Muscle of arm (tissue), 12 donors: Measurements from ENCODE around the gene RNF166. TPM values are rescaled to one million over a fixed set of nuclear protein-coding genes. Genes with fewer than 3 reads are reported as not detected.

Experiments used
- DNase-seq: peaks from one replicate; pipeline ENCODE4 v3.0.0-alpha.2; 2013
- polyA plus RNA-seq, 12 donors: library from polyadenylated mRNA; unstranded; fragments of 120-200 nt; gene quantifications; one replicate each; pipeline ENCODE4 v1.2.1, GENCODE V29; 2013; ENCODE audit not compliant: insufficient read length in 12 of 12

RNF166 gene
- polyA plus RNA-seq, 12 donors, result 11.5 to 26.9 (median 16.3) TPM; not detected in 2

DNA sequence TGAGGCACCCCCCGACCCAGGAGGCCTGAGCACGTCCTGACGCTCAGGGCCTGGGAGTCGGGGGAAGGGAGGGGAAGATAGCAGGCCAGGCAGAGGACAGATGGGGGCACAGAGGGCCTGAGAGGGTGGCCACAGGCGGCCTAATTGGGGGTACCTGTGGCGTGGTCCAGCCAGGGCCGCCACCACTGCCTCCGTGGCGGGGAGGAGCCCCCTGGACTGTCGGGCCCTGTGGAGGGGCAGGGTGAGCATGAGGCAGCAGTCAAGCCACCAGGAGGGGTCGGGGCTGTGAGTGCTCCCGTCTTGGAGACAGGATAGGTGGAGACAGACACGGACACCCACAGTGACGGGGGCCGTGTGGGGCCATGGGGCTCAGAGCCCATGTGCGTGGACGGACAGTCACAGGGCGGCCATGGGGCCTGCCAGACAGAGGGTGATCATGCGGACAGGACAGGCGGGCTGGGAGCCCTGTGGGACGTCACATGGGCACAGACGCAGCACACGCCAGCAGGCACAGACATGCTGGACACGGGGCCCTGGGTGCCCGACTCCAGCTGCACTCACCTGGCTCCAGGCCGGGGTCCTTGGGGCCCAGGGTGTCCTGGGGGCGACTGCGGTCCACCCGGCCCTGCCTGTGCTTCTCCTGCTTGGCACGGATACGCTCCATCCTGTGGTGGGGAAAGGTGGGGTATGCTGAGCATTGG lies 18.8 kb upstream of the RNF166 start:
- DNase-seq, result no peak

GRCh38 chr16:88723911-88724310 lies 17.7 kb upstream of the RNF166 start:
- DNase-seq, result no peak

- no peak for DNase-seq
Observed at GRCh38 chr16:88723507-88723887, 17.3 kb upstream of the RNF166 start.

DNA sequence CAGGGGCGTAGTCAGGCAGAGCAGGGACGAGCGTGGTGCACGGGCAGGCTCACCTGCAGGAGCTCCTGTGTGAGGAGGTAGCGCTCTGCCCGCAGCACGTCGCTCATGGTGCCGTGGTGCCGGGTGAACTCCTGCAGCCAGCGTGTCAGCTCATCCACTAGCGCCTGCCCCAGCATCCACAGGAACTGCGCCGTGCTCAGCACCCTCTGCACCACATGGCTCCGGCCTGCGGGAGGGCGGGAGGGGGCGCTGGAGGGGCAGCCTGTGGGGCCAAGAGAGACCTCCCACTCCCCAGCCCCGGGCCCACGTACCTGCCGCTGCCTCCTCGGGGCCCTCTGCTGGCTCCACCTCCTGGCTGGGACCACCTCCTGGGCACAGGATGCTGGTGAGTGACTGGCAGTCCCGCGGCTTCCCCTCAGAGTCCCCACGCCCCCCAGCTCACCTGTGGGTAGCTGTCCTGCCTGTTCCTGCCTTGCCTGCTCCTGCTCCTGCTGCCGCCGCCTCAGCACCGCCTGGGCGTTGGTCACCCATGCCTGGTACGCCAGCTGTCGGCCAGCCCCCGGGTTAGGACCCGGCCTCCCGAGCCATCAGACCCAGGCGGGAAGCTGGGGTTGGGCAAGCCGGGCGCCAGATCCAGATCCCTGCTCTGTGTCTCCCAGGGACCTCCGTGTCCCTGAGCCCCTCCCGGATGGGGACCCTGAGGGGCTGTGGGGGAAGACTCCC lies 16.7 kb upstream of the RNF166 start:
- no peak for DNase-seq

DNA sequence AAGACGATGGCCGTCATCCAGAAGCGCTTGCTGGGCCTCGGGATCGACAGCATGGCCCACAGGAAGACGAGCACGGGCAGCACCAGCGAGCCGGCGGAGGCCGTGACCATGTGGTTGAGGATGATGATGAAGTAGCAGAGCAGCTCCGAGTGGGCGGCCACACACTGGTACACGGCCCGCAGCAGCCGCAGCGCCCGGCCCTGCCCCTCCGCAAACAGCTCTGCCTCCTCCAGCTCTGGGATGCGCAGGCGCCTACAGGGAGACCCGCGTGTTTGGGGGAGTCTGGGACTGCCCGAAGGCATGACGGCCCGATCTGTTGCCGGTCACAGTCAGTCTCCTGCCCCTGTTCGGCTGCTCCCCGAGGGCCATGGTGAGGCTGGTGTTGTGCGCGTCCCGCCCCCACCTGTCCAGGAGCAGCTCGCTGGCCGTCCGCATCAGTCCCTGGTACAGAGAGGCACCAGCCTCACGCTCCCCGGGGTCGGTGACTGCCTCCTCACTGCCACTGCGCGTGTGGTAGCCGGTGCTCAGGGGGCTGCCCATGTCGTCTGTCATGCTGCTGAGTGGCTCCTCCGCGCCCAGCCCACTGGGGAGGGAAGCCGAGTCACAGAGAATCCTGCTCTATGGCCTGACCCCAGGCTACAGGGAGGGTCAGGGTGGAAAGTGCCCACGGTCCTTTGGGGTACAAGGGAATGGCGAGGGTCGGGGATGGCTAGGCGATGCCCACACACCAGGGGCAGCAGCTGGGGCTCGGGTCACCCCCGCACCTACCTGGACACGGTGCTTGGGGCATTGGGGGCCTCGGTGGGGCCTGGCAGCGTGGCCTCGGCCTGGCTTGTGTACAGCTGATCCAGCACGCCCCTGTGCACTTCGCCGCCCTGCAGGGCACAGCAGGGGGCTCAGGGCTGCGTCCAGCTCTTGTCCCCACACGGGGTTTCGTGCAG lies 15.9 kb upstream of the RNF166 start:
- no peak for DNase-seq

- no peak for DNase-seq
Observed at GRCh38 chr16:88721236-88721635, 15.0 kb upstream of the RNF166 start.

DNA sequence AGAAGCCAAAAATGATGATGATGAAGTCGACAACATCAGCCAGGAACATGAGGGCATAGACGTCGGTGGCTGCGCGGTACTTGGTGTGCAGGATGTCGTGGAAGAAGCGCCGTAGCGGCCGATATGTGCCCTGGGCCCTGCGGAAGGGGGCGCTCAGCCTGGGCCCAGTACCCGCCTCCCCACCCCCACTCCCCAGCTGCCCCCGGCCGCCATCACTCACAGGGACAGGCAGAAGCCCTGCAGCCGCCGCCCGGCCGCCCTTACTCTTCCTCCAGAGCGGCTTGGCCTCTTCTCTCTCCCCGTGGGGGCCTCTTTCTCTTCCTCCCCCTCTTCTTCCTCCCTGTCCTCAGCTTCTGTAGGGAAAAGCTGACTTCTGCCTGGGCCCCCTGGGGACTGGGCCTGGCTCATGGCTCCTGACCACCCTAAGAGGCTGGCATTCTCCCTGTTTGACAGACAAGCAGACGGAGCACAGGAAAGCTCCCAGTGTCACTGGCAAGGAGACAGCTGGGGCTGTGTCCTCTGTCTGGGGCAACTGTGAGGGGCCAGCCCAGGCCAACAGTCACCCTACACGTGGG lies 14.3 kb upstream of the RNF166 start:
- no peak for DNase-seq

GRCh38 chr16:88719933-88720296 lies 13.7 kb upstream of the RNF166 start:
- DNase-seq, result no peak

- no peak for DNase-seq
Observed at GRCh38 chr16:88719267-88719932, 13.2 kb upstream of the RNF166 start.

DNA sequence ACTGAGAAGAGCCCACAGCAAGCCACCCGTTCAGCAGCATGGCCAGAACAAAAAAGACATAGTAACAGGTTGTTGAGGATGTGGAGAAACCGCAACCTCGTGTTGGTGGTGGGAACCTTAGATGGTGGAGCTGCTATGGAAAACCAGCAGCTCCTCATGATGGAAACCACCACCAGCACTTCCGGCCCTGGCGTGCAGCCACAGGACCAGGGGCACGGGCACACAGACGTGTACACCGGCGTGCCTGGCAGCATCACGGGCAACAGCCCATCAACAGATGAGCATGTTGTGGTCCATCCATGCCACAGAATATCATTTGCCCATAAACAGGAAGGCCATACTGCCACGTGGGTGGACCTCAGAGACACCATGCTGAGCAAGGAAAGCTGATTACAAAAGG lies 12.0 kb upstream of the RNF166 start:
- no peak for DNase-seq

GRCh38 chr16:88716601-88717001 lies 10.4 kb upstream of the RNF166 start:
- no peak for DNase-seq

DNA sequence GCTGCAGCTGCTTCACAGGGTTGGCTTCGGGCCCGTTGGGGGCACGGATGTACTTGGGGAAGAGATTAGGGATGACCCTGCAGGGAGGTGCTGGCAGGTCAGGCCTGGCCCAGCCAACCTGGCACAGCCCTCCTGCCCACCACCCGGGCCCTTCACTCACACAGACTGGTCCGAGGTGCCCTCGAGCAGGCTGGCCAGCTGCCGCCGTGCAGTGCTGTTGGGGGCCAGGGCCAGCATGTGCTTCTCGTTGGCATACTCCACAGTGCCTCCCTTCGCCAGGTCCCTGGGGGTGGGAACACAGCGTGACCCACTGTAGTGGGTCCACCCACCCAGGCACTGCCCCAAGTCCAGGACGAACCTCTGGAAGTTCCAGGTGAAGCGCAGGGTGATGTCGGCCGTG lies 10.0 kb upstream of the RNF166 start:
- no peak for DNase-seq

DNA sequence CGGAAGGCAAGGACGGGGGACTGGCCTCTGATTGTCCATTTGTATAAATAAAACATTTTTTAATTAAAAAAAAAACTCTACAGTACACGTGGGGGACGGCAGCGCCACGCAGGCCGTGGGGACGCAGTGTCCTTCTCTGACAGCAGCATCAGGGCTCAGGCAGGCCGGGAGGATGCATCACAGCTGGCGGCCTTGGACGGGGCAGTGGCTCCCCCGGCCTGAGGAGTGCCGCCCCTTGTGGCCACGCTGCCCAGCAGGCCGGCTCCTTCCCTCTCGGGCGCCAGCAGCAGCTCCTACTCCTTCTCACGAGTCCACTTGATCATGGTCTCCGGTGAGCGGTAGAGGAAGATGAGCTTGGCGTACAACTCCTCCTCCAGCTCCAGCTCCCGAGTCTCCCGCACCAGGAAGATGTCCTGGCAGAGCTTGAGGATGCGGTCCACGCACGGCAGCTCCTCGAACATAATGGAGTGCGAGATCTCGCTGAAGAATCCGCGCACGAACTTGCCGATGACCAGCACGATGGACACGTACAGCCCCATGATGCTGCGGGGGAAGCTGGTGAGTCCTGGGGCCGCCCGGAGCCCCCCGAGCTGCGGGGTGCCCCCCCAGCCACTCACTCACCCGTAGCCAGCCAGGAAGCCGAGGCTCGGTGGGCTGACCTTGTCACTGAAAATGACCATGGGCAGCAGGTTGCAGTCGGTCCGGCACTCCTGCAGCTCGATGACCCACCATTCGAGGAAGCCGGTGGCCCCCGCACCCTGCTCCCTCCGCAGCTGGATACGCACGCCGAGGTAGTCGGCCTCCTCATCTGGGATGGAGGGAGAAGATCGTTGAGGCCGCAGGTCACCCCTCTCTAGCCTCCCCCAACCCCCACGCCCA lies 9.3 kb upstream of the RNF166 start:
- DNase-seq, result no peak

GRCh38 chr16:88714420-88715302 lies 8.5 kb upstream of the RNF166 start:
- DNase-seq, result no peak

DNA sequence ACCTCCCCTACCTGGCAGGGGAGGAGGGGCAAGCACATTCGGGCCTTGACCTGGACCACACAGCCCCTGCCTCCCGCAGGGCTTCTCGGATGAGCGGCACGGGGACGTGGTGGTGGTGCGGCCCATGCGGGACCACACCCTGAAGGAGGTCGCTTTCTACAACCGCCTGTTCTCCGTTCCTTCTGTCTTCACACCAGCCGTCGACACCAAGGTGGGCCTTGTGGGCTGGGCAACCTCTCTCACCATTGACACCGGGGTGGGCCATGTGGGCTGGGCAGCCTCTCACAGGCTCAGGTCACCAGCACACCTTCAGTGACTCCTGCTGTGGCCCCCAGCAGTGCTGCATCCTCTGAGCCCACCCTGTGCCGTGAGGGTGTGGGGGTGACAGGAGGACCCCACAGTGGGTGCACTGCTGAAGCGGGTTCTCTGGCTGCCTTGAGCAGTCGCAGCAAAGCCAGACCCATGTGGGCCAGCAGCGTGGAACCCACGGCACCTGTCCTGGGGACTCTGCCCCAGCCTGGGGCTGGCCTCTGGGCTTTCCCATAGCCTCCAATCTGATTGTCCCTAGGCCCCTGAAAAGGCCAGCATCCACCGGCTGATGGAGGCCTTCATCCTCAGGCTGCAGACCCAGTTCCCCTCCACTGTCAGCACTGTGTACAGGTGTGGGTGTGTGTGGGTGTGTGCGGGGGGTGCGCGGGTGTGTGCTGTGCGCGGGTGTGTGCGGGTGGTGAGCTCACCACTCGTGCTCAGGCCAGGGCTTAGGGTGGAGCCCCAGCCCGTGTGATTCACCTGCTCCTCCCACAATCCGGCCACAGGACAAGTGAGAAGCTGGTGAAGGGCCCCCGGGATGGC lies 7.6 kb upstream of the RNF166 start:
- DNase-seq, result no peak

- no peak for DNase-seq
Observed at GRCh38 chr16:88713054-88713453, 6.8 kb upstream of the RNF166 start.

DNA sequence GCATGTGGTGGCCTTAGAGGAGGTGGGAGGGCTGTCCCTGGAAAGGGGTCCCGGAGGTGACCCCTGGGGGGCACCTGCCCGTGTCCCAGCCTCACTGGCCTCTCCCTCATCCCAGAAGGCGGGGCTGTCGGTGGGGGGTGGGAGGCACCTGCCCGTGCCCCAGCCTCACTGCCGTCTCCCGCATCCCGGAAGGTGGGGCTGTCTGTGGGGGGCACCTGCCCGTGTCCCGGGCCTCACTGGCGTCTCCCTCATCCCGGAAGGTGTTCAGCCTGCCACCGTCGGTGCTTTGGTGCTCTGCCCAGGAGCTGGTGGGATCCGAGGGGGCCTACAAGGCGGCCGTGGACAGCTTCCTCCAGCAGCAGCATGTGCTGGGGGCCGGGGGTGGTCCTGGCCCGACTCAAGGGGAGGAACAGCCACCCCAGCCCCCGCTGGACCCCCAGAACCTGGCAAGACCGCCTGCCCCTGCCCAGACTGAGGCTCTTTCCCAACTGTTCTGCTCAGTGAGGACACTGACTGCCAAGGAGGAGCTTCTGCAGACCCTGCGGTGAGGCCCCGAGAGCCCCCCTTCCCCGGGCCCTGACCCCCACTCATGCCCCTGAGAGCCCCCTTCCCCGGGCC lies 6.3 kb upstream of the RNF166 start:
- no peak for DNase-seq

GRCh38 chr16:88711750-88712340 lies 5.6 kb upstream of the RNF166 start:
- DNase-seq, result no peak
